DND-41 (cell line): Measurements from ENCODE around the gene PSMA3.

Experiments used
- ATAC-seq: fragments of 200-7000 bp; cut with Tn5 transposase; 3 replicates; pipeline ENCODE4 v1.9.1; 2021; ENCODE audit warnings: low read depth; ENCODE audit not compliant: insufficient read depth
- DNase-seq: peaks from one replicate; pipeline ENCODE4 v3.0.0-alpha.2; 2020
- H2AFZ ChIP-seq: 2 replicates; pipeline ENCODE4 v1.6.0; 2012; ENCODE audit warnings: low read depth, low read length
- H3K27ac ChIP-seq: 2 replicates; pipeline ENCODE4 v1.5.1; 2012; ENCODE audit warnings: low read length, inconsistent platforms
- H3K27me3 ChIP-seq: fragments of 200-600 bp; sonication (generic); 2 replicates; pipeline ENCODE4 v1.6.0; 2012; ENCODE audit warnings: low read length, mild to moderate bottlenecking, inconsistent platforms; ENCODE audit not compliant: insufficient read depth, poor library complexity
- H3K36me3 ChIP-seq: 2 replicates; pipeline ENCODE4 v1.5.1; 2012; ENCODE audit warnings: low read length, inconsistent platforms; ENCODE audit not compliant: insufficient read depth
- H3K4me1 ChIP-seq: 2 replicates; pipeline ENCODE4 v1.5.1; 2012; ENCODE audit warnings: mild to moderate bottlenecking, low read length; ENCODE audit not compliant: insufficient read depth
- H3K4me2 ChIP-seq: 2 replicates; pipeline ENCODE4 v1.6.0; 2012; ENCODE audit warnings: mild to moderate bottlenecking, moderate library complexity, low read length, inconsistent platforms; ENCODE audit not compliant: insufficient read depth
- H3K4me3 ChIP-seq, 2 experiments: fragments of 200-600 bp in 1 of 2; shearing (Covaris generic) in 1 of 2; 2 replicates each; pipeline ENCODE4 v1.5.1; 2012 to 2016; ENCODE audit warnings: inconsistent platforms in 2 of 2, low read length in 2 of 2, mild to moderate bottlenecking in 2 of 2, low read depth in 1 of 2, moderate library complexity in 1 of 2
- H3K79me2 ChIP-seq: 2 replicates; pipeline ENCODE4 v1.6.0; 2012; ENCODE audit warnings: low read length, inconsistent platforms; ENCODE audit not compliant: insufficient read depth
- H3K9ac ChIP-seq: 2 replicates; pipeline ENCODE4 v1.6.0; 2012; ENCODE audit warnings: low read depth, mild to moderate bottlenecking, inconsistent platforms, low read length, moderate library complexity
- H3K9me3 ChIP-seq: 2 replicates; pipeline ENCODE4 v1.5.1; 2012; ENCODE audit warnings: low read length, moderate library complexity, mild to moderate bottlenecking, inconsistent platforms; ENCODE audit not compliant: insufficient read depth, severe bottlenecking
- H4K20me1 ChIP-seq: 2 replicates; pipeline ENCODE4 v1.6.0; 2012; ENCODE audit warnings: low read length; ENCODE audit not compliant: insufficient read depth
- EZH2 ChIP-seq: IDR thresholded peaks from 3 replicates; pipeline ENCODE4 v1.6.1; 2012; ENCODE audit warnings: borderline replicate concordance, low read depth, mild to moderate bottlenecking, moderate library complexity, low read length, inconsistent platforms; ENCODE audit not compliant: severe bottlenecking
- TF ChIP-seq, protein P1 (sequence below): IDR thresholded peaks from 2 replicates; pipeline ENCODE4 v1.5.1; 2012; ENCODE audit warnings: borderline replicate concordance, low read length, moderate library complexity, mild to moderate bottlenecking; ENCODE audit not compliant: poor library complexity, severe bottlenecking; ENCODE audit errors: extremely low read depth

Gene PSMA3

DNA sequence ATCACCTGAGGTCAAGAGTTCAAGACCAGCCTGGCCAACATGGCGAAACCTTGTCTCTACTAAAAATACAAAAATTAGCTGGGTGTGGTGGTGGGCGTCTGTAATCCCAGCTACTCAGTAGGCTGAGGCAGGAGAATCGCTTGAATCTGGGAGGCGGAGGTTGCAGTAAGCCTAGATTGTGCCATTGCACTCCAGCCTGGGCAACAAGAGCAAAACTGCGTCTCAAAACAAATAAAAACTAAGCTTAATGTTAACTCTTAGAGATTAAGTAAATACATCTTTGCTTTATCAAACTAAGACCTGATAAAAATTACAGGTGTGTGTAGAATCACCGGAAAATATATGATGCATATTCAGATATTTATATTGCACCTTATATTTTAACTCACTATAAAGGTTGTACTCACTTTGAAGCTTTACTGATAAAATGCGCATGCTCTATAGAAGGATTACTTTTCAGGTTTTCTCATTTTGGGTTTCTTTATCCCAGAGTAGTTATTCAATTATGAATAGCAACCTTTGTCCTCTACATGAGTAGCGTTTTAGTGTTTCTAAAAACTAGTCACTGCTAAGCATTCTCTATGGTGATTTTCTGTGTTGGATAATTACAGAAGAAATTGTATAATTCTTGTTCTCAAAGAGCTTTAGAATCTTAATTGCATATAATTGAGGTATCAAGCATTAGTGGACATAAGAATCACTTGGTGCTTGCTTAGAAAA, 63.1 kb downstream of the PSMA3 start:
- no peak for DNase-seq
- Histone ChIP-seq H3K9ac (no peak overlapping the region), H4K20me1 (no peaks in the 10 kb centered on the region), H3K27ac (no peak overlapping the region), H3K27me3 (no peaks in the 10 kb centered on the region), H3K4me3 (no peak overlapping the region), H3K4me1 (no peaks in the 10 kb centered on the region), H3K9me3 (no peaks in the 10 kb centered on the region), H3K36me3 (peaks cover 59% of the 10 kb centered on the region), H3K79me2 (peaks cover 21% of the 10 kb centered on the region), H3K4me2 (no peak overlapping the region), H2AFZ (no peak overlapping the region)
- TF ChIP-seq EZH2, result no peak
- TF ChIP-seq, protein P1, sequence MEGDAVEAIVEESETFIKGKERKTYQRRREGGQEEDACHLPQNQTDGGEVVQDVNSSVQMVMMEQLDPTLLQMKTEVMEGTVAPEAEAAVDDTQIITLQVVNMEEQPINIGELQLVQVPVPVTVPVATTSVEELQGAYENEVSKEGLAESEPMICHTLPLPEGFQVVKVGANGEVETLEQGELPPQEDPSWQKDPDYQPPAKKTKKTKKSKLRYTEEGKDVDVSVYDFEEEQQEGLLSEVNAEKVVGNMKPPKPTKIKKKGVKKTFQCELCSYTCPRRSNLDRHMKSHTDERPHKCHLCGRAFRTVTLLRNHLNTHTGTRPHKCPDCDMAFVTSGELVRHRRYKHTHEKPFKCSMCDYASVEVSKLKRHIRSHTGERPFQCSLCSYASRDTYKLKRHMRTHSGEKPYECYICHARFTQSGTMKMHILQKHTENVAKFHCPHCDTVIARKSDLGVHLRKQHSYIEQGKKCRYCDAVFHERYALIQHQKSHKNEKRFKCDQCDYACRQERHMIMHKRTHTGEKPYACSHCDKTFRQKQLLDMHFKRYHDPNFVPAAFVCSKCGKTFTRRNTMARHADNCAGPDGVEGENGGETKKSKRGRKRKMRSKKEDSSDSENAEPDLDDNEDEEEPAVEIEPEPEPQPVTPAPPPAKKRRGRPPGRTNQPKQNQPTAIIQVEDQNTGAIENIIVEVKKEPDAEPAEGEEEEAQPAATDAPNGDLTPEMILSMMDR, result no peak
- ATAC-seq, result no peak

DNA sequence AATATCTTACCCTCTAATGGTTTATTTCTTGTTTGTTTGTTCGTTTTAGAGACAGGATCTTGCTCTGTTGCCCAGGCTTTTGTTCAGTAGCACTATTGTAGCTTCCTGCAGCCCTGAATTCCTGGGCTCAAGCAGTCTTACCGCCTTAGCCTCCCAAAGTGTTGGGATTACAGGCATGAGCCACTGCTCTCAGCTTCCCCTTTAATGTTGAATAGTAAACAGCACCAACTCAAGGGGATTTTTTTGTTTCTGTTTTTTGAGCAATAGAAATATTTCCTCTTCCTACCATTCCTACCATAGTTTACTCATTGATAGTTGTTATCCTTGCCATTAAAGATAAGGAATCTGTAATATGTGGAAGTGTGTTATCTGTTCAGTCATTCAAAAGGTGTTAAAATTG, 64.4 kb downstream of the PSMA3 start:
- Histone ChIP-seq H3K9ac (no peak overlapping the region), H3K36me3 (peaks cover 54% of the 10 kb centered on the region), H3K9me3 (no peaks in the 10 kb centered on the region), H3K27ac (no peak overlapping the region), H3K4me3 (no peak overlapping the region), H4K20me1 (no peaks in the 10 kb centered on the region), H3K4me1 (no peaks in the 10 kb centered on the region), H3K79me2 (peaks cover 13% of the 10 kb centered on the region), H2AFZ (no peak overlapping the region), H3K4me2 (no peak overlapping the region), H3K27me3 (no peaks in the 10 kb centered on the region)
- TF ChIP-seq, protein P1, result no peak
- no peak for TF ChIP-seq EZH2
- DNase-seq (no peak), ATAC-seq (no peak)

GRCh38 chr14:58313699-58314098, 69.1 kb downstream of the PSMA3 start:
- Histone ChIP-seq H2AFZ (no peak overlapping the region), H3K27ac (no peak overlapping the region), H3K9ac (no peak overlapping the region), H3K79me2 (peaks cover 6% of the 10 kb centered on the region), H3K9me3 (no peaks in the 10 kb centered on the region), H3K4me1 (no peaks in the 10 kb centered on the region), H3K36me3 (peaks cover 45% of the 10 kb centered on the region), H3K4me3 (no peak overlapping the region), H3K27me3 (no peaks in the 10 kb centered on the region), H3K4me2 (no peak overlapping the region), H4K20me1 (no peaks in the 10 kb centered on the region; the same call in 1 of the 2 replicates)
- ATAC-seq, result no peak
- no peak for DNase-seq
- TF ChIP-seq, protein P1, result no peak
- no peak for TF ChIP-seq EZH2
